ENCODE results near the gene CDH16.

- TF ChIP-seq POLR2AphosphoS5 (IDR thresholded peaks at IDR 0.05) (no peak), CTCF (IDR thresholded peaks at IDR 0.05) (peak; percentile 31 to 76 (median 68)), EP300 (IDR thresholded peaks at IDR 0.05) (no peak)
These were observed 35.5 kb upstream of the CDH16 start for GRCh38 chr16:66954097-66954659.

Data from sigmoid colon (tissue), 4 donors.